Ascending aorta (tissue), 2 donors: ENCODE data around the gene HOXB3. TPM values are rescaled to one million over a fixed set of nuclear protein-coding genes. Genes with fewer than 3 reads are reported as not detected.
A peak's percentile ranks its signal among the peaks of the same experiment; 100 is the strongest.

Source experiments
- DNase-seq, 2 donors: peaks; one replicate each; pipeline ENCODE4 v3.0.0-alpha.2; 2019; ENCODE audit warnings: low spot score in 2 of 2
- H3K27ac ChIP-seq, 2 donors: fragments of 200-600 bp; sonication (generic); one replicate each; pipeline ENCODE4 v1.5.1; 2016 to 2017; ENCODE audit warnings: mild to moderate bottlenecking in 1 of 2
- H3K27me3 ChIP-seq: fragments of 200-600 bp; sonication (generic); one replicate; pipeline ENCODE4 v1.5.1; 2017
- H3K36me3 ChIP-seq, 2 donors: fragments of 200-600 bp; sonication (generic); one replicate each; pipeline ENCODE4 v1.5.1; 2016
- H3K4me1 ChIP-seq, 2 donors: fragments of 200-600 bp; sonication (generic); one replicate each; pipeline ENCODE4 v1.5.1; 2016 to 2017; ENCODE audit warnings: mild to moderate bottlenecking in 1 of 2
- H3K4me3 ChIP-seq, 2 donors: fragments of 200-600 bp; sonication (generic); one replicate each; pipeline ENCODE4 v1.5.1; 2016 to 2017; ENCODE audit warnings: mild to moderate bottlenecking in 1 of 2
- H3K9me3 ChIP-seq, 2 donors: fragments of 200-600 bp; sonication (generic); one replicate each; pipeline ENCODE4 v1.5.1; 2016
- intact Hi-C: fragments of 100-400 bp; cut with DNase I; formaldehyde crosslinking; loops from one replicate; pipeline ENCODE4 v1.15.1; 2023
- total RNA-seq: library from RNA; depleted of rRNA; stranded (reverse); fragments of >200 nt; gene quantifications from one replicate; pipeline ENCODE4 v1.1.0, GENCODE V29; 2016
- TF ChIP-seq, protein P1 (sequence below), 3 experiments: fragments of 200-600 bp in 2 of 3; fragments of 450-650 bp in 1 of 3; sonication (generic) in 2 of 3; IDR thresholded peaks; one replicate each; pipeline ENCODE4 v1.5.1; 2016 to 2019; ENCODE audit warnings: antibody characterized with exemption in 3 of 3, mild to moderate bottlenecking in 1 of 3, moderate library complexity in 1 of 3

Gene HOXB3
- total RNA-seq, 1 donor from 2014 or later = 19.3 TPM

DNA sequence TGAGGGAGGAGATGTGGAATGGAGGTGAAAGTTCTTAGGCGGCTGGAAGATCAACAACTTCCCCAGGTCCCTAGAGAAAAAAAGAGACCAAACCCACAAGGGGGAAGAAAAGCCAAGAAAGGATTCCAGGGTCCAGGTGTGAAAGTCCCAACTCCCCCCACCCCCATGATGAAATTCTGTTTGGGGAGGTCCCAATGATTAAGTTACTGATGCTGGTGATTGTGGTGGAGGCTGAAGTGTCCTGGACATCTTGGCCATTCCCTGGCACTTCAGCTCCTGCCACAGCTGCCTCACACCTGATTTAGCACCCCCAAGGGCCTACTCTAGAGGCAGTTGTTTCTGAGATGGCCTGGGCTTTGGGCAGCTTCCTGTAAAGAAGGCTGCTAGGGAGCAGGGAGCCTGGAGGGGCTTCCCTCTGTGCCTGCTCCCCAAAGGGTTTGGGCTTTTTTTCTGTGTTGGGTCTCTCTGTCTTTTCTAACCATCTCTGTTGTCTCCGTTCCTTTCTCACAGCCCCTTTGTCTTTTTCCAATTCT lies 25.0 kb downstream of the HOXB3 start:
- Histone ChIP-seq H3K4me1 (peaks cover 2 to 74% of the 10 kb centered on the region in 2 donors), H3K9me3 (no peaks in the 10 kb centered on the region), H3K27me3 (no peaks in the 10 kb centered on the region), H3K4me3 (peak overlapping the region; percentile 59 to 71), H3K27ac (peak overlapping the region; percentile 61 to 74), H3K36me3 (no peaks in the 10 kb centered on the region)
- intact Hi-C loops = no loop called here
- TF ChIP-seq, protein P1, sequence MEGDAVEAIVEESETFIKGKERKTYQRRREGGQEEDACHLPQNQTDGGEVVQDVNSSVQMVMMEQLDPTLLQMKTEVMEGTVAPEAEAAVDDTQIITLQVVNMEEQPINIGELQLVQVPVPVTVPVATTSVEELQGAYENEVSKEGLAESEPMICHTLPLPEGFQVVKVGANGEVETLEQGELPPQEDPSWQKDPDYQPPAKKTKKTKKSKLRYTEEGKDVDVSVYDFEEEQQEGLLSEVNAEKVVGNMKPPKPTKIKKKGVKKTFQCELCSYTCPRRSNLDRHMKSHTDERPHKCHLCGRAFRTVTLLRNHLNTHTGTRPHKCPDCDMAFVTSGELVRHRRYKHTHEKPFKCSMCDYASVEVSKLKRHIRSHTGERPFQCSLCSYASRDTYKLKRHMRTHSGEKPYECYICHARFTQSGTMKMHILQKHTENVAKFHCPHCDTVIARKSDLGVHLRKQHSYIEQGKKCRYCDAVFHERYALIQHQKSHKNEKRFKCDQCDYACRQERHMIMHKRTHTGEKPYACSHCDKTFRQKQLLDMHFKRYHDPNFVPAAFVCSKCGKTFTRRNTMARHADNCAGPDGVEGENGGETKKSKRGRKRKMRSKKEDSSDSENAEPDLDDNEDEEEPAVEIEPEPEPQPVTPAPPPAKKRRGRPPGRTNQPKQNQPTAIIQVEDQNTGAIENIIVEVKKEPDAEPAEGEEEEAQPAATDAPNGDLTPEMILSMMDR (IDR thresholded peaks at IDR 0.05) = no peak
- DNase-seq = no peak

DNA sequence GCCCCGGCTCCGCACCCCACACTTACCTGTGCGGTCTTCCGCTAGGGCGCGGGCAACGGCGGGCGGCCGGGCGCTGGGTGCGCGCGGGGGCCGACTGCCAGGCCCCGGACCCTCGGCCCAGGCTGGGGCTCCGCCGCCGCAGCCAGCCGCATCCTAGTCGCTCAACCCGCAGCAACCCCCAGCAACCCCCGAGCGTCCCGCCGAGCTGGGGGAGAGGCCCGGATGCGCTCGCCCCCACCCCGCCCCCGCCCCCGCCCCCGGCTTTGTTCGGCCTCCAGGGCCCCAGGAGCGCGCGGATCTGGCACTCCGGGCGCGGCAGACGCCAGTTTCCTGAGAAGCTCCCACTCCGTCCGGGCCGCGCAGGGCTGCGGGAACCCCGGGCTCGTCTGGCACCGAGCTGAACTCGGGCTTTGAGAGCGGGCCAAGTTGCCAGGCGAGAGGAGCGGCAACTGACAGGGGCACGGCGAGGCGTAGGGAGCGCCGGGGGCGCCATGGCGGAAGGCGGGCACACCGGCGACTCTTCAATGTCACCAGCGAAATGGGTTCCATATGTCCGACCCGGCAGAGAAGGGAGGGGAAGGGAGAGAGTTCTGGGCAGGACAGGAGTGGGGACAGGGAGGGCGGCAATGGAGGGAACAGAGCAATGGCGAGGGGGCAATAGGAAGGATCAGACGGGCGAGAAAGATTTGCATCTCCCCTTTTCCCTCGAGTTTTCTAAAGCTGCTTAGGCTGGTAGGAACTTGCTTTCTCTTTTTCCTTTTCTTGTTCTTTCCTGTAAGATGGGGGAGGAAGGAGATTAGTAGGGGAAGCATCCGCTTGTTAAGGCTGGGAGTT lies 25.6 kb downstream of the HOXB3 start:
- Histone ChIP-seq H3K4me3 (peak overlapping the region; percentile 59 to 71), H3K9me3 (no peaks in the 10 kb centered on the region), H3K4me1 (peaks cover 0 to 74% of the 10 kb centered on the region in 2 donors), H3K27me3 (no peaks in the 10 kb centered on the region), H3K27ac (peak overlapping the region; percentile 61 to 74), H3K36me3 (no peaks in the 10 kb centered on the region)
- intact Hi-C loops = no loop called here
- peak in 1 of 2 donors; percentile 68 for DNase-seq
- TF ChIP-seq, protein P1 (IDR thresholded peaks at IDR 0.05) = no peak

GRCh38 chr17:48563867-48564187 lies 26.2 kb downstream of the HOXB3 start:
- intact Hi-C loops = no loop called here
- H3K4me1 ChIP-seq = peaks cover 0 to 73% of the 10 kb centered on the region in 2 donors
- peak overlapping the region; percentile 61 to 74 for H3K27ac ChIP-seq
- peak overlapping the region; percentile 59 to 71 for H3K4me3 ChIP-seq
- DNase-seq = no peak
- no peaks in the 10 kb centered on the region for H3K36me3 ChIP-seq
- TF ChIP-seq, protein P1 (IDR thresholded peaks at IDR 0.05) = no peak
- H3K27me3 ChIP-seq = no peaks in the 10 kb centered on the region
- H3K9me3 ChIP-seq = no peaks in the 10 kb centered on the region

- Histone ChIP-seq H3K4me3 (peak overlapping the region in 1 of 2 donors; percentile 71), H3K4me1 (peaks cover under 1 to 72% of the 10 kb centered on the region in 2 donors), H3K27ac (peak overlapping the region; percentile 61 to 74), H3K9me3 (no peaks in the 10 kb centered on the region), H3K36me3 (no peaks in the 10 kb centered on the region), H3K27me3 (no peaks in the 10 kb centered on the region)
- intact Hi-C loops = no loop called here
- no peak for DNase-seq
- TF ChIP-seq, protein P1 (IDR thresholded peaks at IDR 0.05) = no peak
Observed at GRCh38 chr17:48563385-48563838, 26.6 kb downstream of the HOXB3 start.

GRCh38 chr17:48562934-48563333 lies 27.1 kb downstream of the HOXB3 start:
- TF ChIP-seq, protein P1 (IDR thresholded peaks at IDR 0.05) = no peak
- intact Hi-C loops = no loop called here
- Histone ChIP-seq H3K9me3 (no peaks in the 10 kb centered on the region), H3K36me3 (no peaks in the 10 kb centered on the region), H3K4me1 (peaks cover 5 to 74% of the 10 kb centered on the region in 2 donors), H3K27ac (peak overlapping the region; percentile 30 to 61), H3K27me3 (no peaks in the 10 kb centered on the region), H3K4me3 (no peak overlapping the region)
- DNase-seq = no peak
